GM19438 (cell line): ENCODE results near the gene CCDC27.
"Not testable (repeated sequence)": the region's sequence is repeated elsewhere in the genome, so short reads cannot be mapped to it uniquely, and the experiment has no call there.

ENCODE experiments used
- ATAC-seq: cut with Tn5 transposase; IDR thresholded peaks from one replicate; pipeline ENCODE4 v1.9.1; 2021; ENCODE audit warnings: low read depth; ENCODE audit not compliant: unreplicated experiment

CCDC27 gene

GRCh38 chr1:3735027-3735681 lies 17.1 kb upstream of the CCDC27 start:
- no peak for ATAC-seq

- no peak for ATAC-seq
These were observed 16.6 kb upstream of the CCDC27 start for GRCh38 chr1:3735688-3736087.

GRCh38 chr1:3736131-3736561 lies 16.1 kb upstream of the CCDC27 start:
- no peak for ATAC-seq

- ATAC-seq: no peak
These were observed 15.5 kb upstream of the CCDC27 start for GRCh38 chr1:3736708-3737107.

- ATAC-seq: no peak
These were observed 13.3 kb upstream of the CCDC27 start for GRCh38 chr1:3738943-3739342.

GRCh38 chr1:3740042-3740441 lies 12.2 kb upstream of the CCDC27 start:
- ATAC-seq: no peak

- no peak for ATAC-seq
These were observed 11.5 kb upstream of the CCDC27 start for GRCh38 chr1:3740752-3741151.

GRCh38 chr1:3741566-3742438 lies 10.4 kb upstream of the CCDC27 start:
- no peak for ATAC-seq

- no peak for ATAC-seq
These were observed 9.6 kb upstream of the CCDC27 start for GRCh38 chr1:3742439-3743298.

GRCh38 chr1:3743421-3743820 lies 8.8 kb upstream of the CCDC27 start:
- ATAC-seq: no peak

GRCh38 chr1:3743826-3744225 lies 8.4 kb upstream of the CCDC27 start:
- no peak for ATAC-seq

- ATAC-seq: no peak
These were observed 7.6 kb upstream of the CCDC27 start for GRCh38 chr1:3744646-3745045.

GRCh38 chr1:3745071-3745470 lies 7.2 kb upstream of the CCDC27 start:
- ATAC-seq: no peak

- ATAC-seq: no peak
These were observed 6.5 kb upstream of the CCDC27 start for GRCh38 chr1:3745590-3746381.

GRCh38 chr1:3746389-3746829 lies 5.8 kb upstream of the CCDC27 start:
- ATAC-seq: peak; percentile 17

- peak; percentile 81 for ATAC-seq
These were observed 5.3 kb upstream of the CCDC27 start for GRCh38 chr1:3746830-3747521.

- ATAC-seq: no peak
These were observed 4.8 kb upstream of the CCDC27 start for GRCh38 chr1:3747522-3747848.

- ATAC-seq: no peak
These were observed 4.3 kb upstream of the CCDC27 start for GRCh38 chr1:3747903-3748302.

- ATAC-seq: not testable (repeated sequence)
These were observed 3.8 kb upstream of the CCDC27 start for GRCh38 chr1:3748316-3748900.
